Diencephalon (tissue), 1 donor: Measurements from ENCODE around the gene ZNF775. TPM values are rescaled to one million over a fixed set of nuclear protein-coding genes. Genes with fewer than 3 reads are reported as not detected.

Experiments used
- total RNA-seq: library from RNA; depleted of rRNA; stranded (reverse); fragments of >200 nt; gene quantifications from one replicate; pipeline ENCODE4 v1.2.3, GENCODE V29; 2014

The ZNF775 gene
- 7.6 TPM for total RNA-seq

GRCh38 chr7:150378853-150379440 is at the start of gene ZNF775:
ZNF775 (plus strand) TSS chr7:150379330; CDS start chr7:150388471, 9,141 bp downstream.

GRCh38 chr7:150341263-150342120 is 37.6 kb upstream of the ZNF775 start, which contains the start of gene RARRES2:
RARRES2 (minus strand) TSS chr7:150341629; CDS start chr7:150340609, 1,020 bp downstream.

DNA sequence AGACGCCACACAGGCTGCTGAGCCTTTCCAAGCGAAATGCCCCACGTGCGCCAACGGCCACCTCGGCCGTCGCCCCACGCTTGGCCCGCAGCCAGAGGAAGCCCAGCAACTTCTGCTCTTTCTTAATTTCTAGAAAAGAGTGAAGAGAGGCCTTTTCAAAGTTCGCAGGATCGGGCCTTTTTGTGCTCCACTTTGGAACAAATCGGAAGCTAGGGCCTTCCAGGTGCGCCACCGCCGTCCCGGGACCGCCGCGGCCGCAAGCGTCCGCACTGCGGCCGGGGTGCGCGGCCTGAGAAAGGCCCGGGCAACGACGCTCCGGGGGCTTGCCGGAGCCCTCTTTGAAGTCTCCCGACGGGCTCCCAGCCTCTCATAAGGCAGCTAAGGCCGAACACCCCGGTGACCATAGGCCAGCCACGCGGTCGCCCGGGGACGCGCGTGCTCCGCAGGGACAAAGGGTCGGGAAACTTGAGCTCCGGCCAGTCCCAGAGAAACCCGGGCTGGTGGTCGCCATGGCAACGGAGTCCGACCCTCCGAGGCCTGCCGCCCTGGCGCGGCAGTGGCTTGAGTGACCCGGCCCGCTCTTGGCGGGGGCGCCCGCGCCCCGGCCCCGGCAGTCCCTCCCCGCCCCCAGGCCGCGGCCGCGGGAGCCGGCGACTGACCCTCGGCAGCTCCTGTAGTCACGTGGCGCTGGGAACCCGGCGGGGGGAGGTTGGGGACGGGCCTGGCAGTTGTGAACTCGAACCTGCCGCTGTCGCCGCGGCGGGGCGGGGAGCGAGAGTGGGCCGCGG is 10.8 kb upstream of the ZNF775 start, which contains the start of gene REPIN1:
TSS of gene REPIN1 (plus strand) at position 727 of the 788 bp plus-strand sequence. CDS start 890 bp downstream, outside the sequence.

Other genes starting within 250 kb of the ZNF775 start
- 12.9 TPM for gene LRRC61, start 56.0 kb upstream of the ZNF775 start, total RNA-seq
- 4.6 TPM for gene ACTR3C, start 55.8 kb upstream of the ZNF775 start, total RNA-seq
- 10.8 TPM for gene RARRES2, start 37.7 kb upstream of the ZNF775 start, total RNA-seq
- gene REPIN1, start 10.5 kb upstream of the ZNF775 start, total RNA-seq = 40.4 TPM
- gene GIMAP8, start 71.3 kb downstream of the ZNF775 start, total RNA-seq = 2.8 TPM
- 3.7 TPM for gene GIMAP7, start 135.5 kb downstream of the ZNF775 start, total RNA-seq
- gene GIMAP4, start 188.1 kb downstream of the ZNF775 start, total RNA-seq = 10.8 TPM